ENCODE measurements around the gene CPXM2.
"Not testable (repeated sequence)": the region's sequence is repeated elsewhere in the genome, so short reads cannot be mapped to it uniquely, and the experiment has no call there.

Gene CPXM2

GRCh38 chr10:123761666-123762230, 129.9 kb downstream of the CPXM2 start:
- DNase-seq: no peak

- no peak for DNase-seq
Observed at GRCh38 chr10:123761038-123761428, 130.6 kb downstream of the CPXM2 start.

GRCh38 chr10:123760356-123761037, 131.1 kb downstream of the CPXM2 start:
- DNase-seq: no peak

GRCh38 chr10:123759501-123760031, 132.0 kb downstream of the CPXM2 start:
- DNase-seq: no peak

GRCh38 chr10:123759041-123759440, 132.6 kb downstream of the CPXM2 start:
- no peak for DNase-seq

GRCh38 chr10:123757853-123758252, 133.8 kb downstream of the CPXM2 start:
- no peak for DNase-seq

- no peak for DNase-seq
Observed at GRCh38 chr10:123755061-123755460, 136.5 kb downstream of the CPXM2 start.

GRCh38 chr10:123754123-123754522, 137.5 kb downstream of the CPXM2 start:
- DNase-seq: no peak

- DNase-seq: no peak
Observed at GRCh38 chr10:123751342-123752134, 140.1 kb downstream of the CPXM2 start.

- DNase-seq: no peak
Observed at GRCh38 chr10:123750901-123751300, 140.7 kb downstream of the CPXM2 start.

GRCh38 chr10:123748711-123749110, 142.9 kb downstream of the CPXM2 start:
- DNase-seq: no peak

GRCh38 chr10:123747426-123747825, 144.2 kb downstream of the CPXM2 start:
- no peak for DNase-seq

- DNase-seq: no peak
Observed at GRCh38 chr10:123746942-123747341, 144.7 kb downstream of the CPXM2 start.

GRCh38 chr10:123746520-123746919, 145.1 kb downstream of the CPXM2 start:
- DNase-seq: no peak

- DNase-seq: no peak
Observed at GRCh38 chr10:123746061-123746460, 145.5 kb downstream of the CPXM2 start.

- DNase-seq: no peak
Observed at GRCh38 chr10:123744224-123744536, 147.4 kb downstream of the CPXM2 start.

GRCh38 chr10:123743441-123744223, 148.0 kb downstream of the CPXM2 start:
- no peak for DNase-seq

- DNase-seq: no peak
Observed at GRCh38 chr10:123742751-123743440, 148.7 kb downstream of the CPXM2 start.

GRCh38 chr10:123741711-123742110, 149.9 kb downstream of the CPXM2 start:
- no peak for DNase-seq

- DNase-seq: no peak
Observed at GRCh38 chr10:123741146-123741545, 150.5 kb downstream of the CPXM2 start.

GRCh38 chr10:123736917-123737316, 154.7 kb downstream of the CPXM2 start:
- not testable (repeated sequence) for DNase-seq

- DNase-seq: no peak
Observed at GRCh38 chr10:123729523-123729922, 162.1 kb downstream of the CPXM2 start.

- no peak for DNase-seq
Observed at GRCh38 chr10:123726836-123727235, 164.8 kb downstream of the CPXM2 start.

Data from CD4-positive, alpha-beta T cell treated with Interferon gamma for 1 hour (primary cell).